H9 (cell line): ENCODE data around the gene SPTBN2. TPM values are rescaled to one million over a fixed set of nuclear protein-coding genes. Genes with fewer than 3 reads are reported as not detected.

Experiments
- DNase-seq: peaks from one replicate; pipeline ENCODE4 v3.0.0-alpha.2; 2017
- H2AFZ ChIP-seq: one replicate; pipeline ENCODE4 v1.6.1; 2013; ENCODE audit warnings: mild to moderate bottlenecking, low read length, control low read depth, moderate library complexity
- H2AK5ac ChIP-seq: 2 replicates; pipeline ENCODE4 v1.6.1; 2013; ENCODE audit warnings: low read length, control low read depth, mixed read lengths; ENCODE audit not compliant: insufficient read length
- H2BK120ac ChIP-seq: one replicate; pipeline ENCODE4 v1.6.1; 2013; ENCODE audit warnings: low read depth, mild to moderate bottlenecking, low read length, control low read depth, inconsistent platforms; ENCODE audit not compliant: poor library complexity, severe bottlenecking
- H2BK12ac ChIP-seq: 2 replicates; pipeline ENCODE4 v1.6.1; 2013; ENCODE audit warnings: low read length, control low read depth, mixed read lengths, low read depth; ENCODE audit not compliant: insufficient read length
- H2BK15ac ChIP-seq: 2 replicates; pipeline ENCODE4 v1.6.1; 2013; ENCODE audit warnings: low read depth, low read length, control low read depth
- H2BK20ac ChIP-seq: one replicate; pipeline ENCODE4 v1.6.1; 2013; ENCODE audit warnings: low read depth, mild to moderate bottlenecking, low read length, control low read depth, inconsistent platforms; ENCODE audit not compliant: poor library complexity, severe bottlenecking
- H2BK5ac ChIP-seq: 2 replicates; pipeline ENCODE4 v1.6.1; 2013; ENCODE audit warnings: low read length, control low read depth, mixed read lengths; ENCODE audit not compliant: insufficient read length
- H3K14ac ChIP-seq: 2 replicates; pipeline ENCODE4 v1.6.1; 2013; ENCODE audit warnings: low read length, control low read depth; ENCODE audit not compliant: insufficient read depth
- H3K18ac ChIP-seq: 2 replicates; pipeline ENCODE4 v1.6.1; 2013; ENCODE audit warnings: low read depth, mild to moderate bottlenecking, mixed read lengths, low read length, control low read depth; ENCODE audit not compliant: insufficient read length
- H3K23ac ChIP-seq: 2 replicates; pipeline ENCODE4 v1.6.1; 2013; ENCODE audit warnings: low read length, control low read depth, mixed read lengths, low read depth; ENCODE audit not compliant: insufficient read length
- H3K23me2 ChIP-seq: 2 replicates; pipeline ENCODE4 v1.6.1; 2013; ENCODE audit warnings: low read depth, mild to moderate bottlenecking, mixed read lengths, low read length, control low read depth; ENCODE audit not compliant: insufficient read length, poor library complexity, severe bottlenecking
- H3K27ac ChIP-seq: 2 replicates; pipeline ENCODE4 v1.5.1; 2013; ENCODE audit warnings: low read length, control low read depth, mixed read lengths, low read depth; ENCODE audit not compliant: insufficient read length
- H3K27me3 ChIP-seq: 2 replicates; pipeline ENCODE4 v1.6.1; 2013; ENCODE audit warnings: low read length, control low read depth, inconsistent platforms; ENCODE audit not compliant: insufficient read depth
- H3K4ac ChIP-seq: 2 replicates; pipeline ENCODE4 v1.6.1; 2013; ENCODE audit warnings: low read depth, mild to moderate bottlenecking, control low read depth, inconsistent platforms, low read length, moderate library complexity
- H3K4me1 ChIP-seq: 2 replicates; pipeline ENCODE4 v1.6.1; 2013; ENCODE audit warnings: low read length, control low read depth, inconsistent platforms; ENCODE audit not compliant: insufficient read depth
- H3K4me2 ChIP-seq: 2 replicates; pipeline ENCODE4 v1.6.1; 2013; ENCODE audit warnings: low read length, control low read depth, mixed read lengths; ENCODE audit not compliant: insufficient read length, insufficient read depth
- H3K56ac ChIP-seq: 2 replicates; pipeline ENCODE4 v1.6.1; 2013; ENCODE audit warnings: low read depth, mild to moderate bottlenecking, mixed read lengths, low read length, control low read depth; ENCODE audit not compliant: insufficient read length
- H3K79me1 ChIP-seq: 2 replicates; pipeline ENCODE4 v1.6.1; 2013; ENCODE audit warnings: low read depth, mild to moderate bottlenecking, moderate library complexity, low read length, control low read depth, inconsistent platforms; ENCODE audit not compliant: insufficient read depth, poor library complexity, severe bottlenecking
- H3K79me2 ChIP-seq: 2 replicates; pipeline ENCODE4 v1.6.1; 2013; ENCODE audit warnings: low read length, control low read depth, inconsistent platforms; ENCODE audit not compliant: insufficient read depth
- H3K9ac ChIP-seq: 2 replicates; pipeline ENCODE4 v1.6.1; 2013; ENCODE audit warnings: low read length, control low read depth, mixed read lengths; ENCODE audit not compliant: insufficient read length; ENCODE audit errors: extremely low read depth
- H3K9me3 ChIP-seq: one replicate; pipeline ENCODE4 v1.6.1; 2013; ENCODE audit warnings: low read depth, low read length, inconsistent platforms; ENCODE audit not compliant: control insufficient read depth
- H3T11ph ChIP-seq: one replicate; pipeline ENCODE4 v1.6.1; 2013; ENCODE audit warnings: mild to moderate bottlenecking, low read length, control low read depth, inconsistent platforms
- H4K20me1 ChIP-seq: one replicate; pipeline ENCODE4 v1.6.1; 2013; ENCODE audit not compliant: control insufficient read depth, insufficient read length, insufficient read depth
- H4K5ac ChIP-seq: 2 replicates; pipeline ENCODE4 v1.6.1; 2013; ENCODE audit warnings: low read depth, mild to moderate bottlenecking, mixed read lengths, low read length, control low read depth; ENCODE audit not compliant: insufficient read length
- H4K8ac ChIP-seq: replicated peaks from 2 replicates; pipeline ENCODE4 v1.6.1; 2013; ENCODE audit warnings: low read length, control low read depth, mixed read lengths, low read depth; ENCODE audit not compliant: insufficient read length
- H4K91ac ChIP-seq: 2 replicates; pipeline ENCODE4 v1.6.1; 2013; ENCODE audit warnings: low read depth, mild to moderate bottlenecking, moderate library complexity, mixed read lengths, low read length, control low read depth; ENCODE audit not compliant: insufficient read length
- H3K27ac Mint-ChIP-seq, 3 experiments: 2 replicates in 2 of 3; 3 replicates in 1 of 3; pipeline ENCODE4 v1.8.0; 2020 to 2021; ENCODE audit warnings: mixed read lengths in 3 of 3, mild to moderate bottlenecking in 1 of 3, moderate library complexity in 1 of 3
- H3K27me3 Mint-ChIP-seq: 2 replicates; pipeline ENCODE4 v1.8.0; 2021; ENCODE audit warnings: low read depth, mild to moderate bottlenecking, moderate library complexity, mixed read lengths
- H3K36me3 Mint-ChIP-seq, 3 experiments: 2 replicates in 2 of 3; 3 replicates in 1 of 3; pipeline ENCODE4 v1.8.0; 2020 to 2021; ENCODE audit warnings: low read depth in 3 of 3, mixed read lengths in 3 of 3; ENCODE audit not compliant: insufficient read depth in 1 of 3
- H3K4me1 Mint-ChIP-seq, 2 experiments: 2 replicates each; pipeline ENCODE4 v1.8.0; 2020; ENCODE audit warnings: mixed read lengths in 2 of 2
- H3K4me3 Mint-ChIP-seq, 2 experiments: 2 replicates in 1 of 2; 3 replicates in 1 of 2; pipeline ENCODE4 v1.8.0; 2020 to 2021; ENCODE audit warnings: mild to moderate bottlenecking in 2 of 2, mixed read lengths in 2 of 2, moderate library complexity in 1 of 2
- H3K9me3 Mint-ChIP-seq, 2 experiments: 2 replicates in 1 of 2; 3 replicates in 1 of 2; pipeline ENCODE4 v1.8.0; 2020; ENCODE audit warnings: mild to moderate bottlenecking in 2 of 2, mixed read lengths in 2 of 2, moderate library complexity in 1 of 2
- WGBS: extraction: QIAGEN DNeasy Blood & Tissue Kit; methylation state at CpG from one replicate; pipeline ENCODE4 v1.1.7; 2013; ENCODE audit warnings: missing lambda C conversion rate, low lambda C conversion rate, mixed read lengths; ENCODE audit not compliant: insufficient read length; ENCODE audit errors: extremely low coverage; 5-methylcytosine and 5-hydroxymethylcytosine counted together
- total RNA-seq: library from RNA; stranded (reverse); gene quantifications from 2 replicates; pipeline ENCODE4 v1.2.1, GENCODE V29; 2021
- TF ChIP-seq, protein P1 (sequence below): fragments of 200-600 bp; sonication (generic); conservative IDR thresholded peaks from 3 replicates; pipeline ENCODE4 v1.8.0; 2021; ENCODE audit warnings: antibody characterized with exemption, mild to moderate bottlenecking

SPTBN2 gene
- total RNA-seq, 1 experiment from 2014 or later = 80.4 TPM

DNA sequence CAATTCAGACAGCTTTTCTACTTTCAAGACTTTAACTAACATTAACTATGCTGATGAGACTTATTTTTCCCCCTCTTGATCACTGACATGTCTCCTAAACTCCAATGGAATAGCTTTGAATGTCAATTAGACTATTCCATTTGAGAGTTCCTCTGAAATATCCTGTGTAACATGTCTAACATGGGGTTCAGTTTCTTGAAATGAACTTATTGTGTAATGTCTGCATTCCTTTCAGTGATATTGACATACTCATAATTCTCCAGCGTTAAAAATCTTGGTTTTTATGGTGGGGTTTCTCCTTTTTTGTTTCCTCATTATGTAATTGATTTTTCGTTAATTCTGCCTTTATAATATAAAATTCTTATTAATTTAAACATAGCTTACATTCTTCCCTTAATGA, 37.7 kb upstream of the SPTBN2 start:
- WGBS = no CpG with 5 or more reads among the region's 2 CpGs
- no peak overlapping the region for H3K23ac ChIP-seq
- no peak overlapping the region for H2BK15ac ChIP-seq

More for the DNA sequence above, 37.7 kb upstream of the SPTBN2 start:
- Histone ChIP-seq H3K14ac (no peak overlapping the region), H3K27ac (no peak overlapping the region), H4K91ac (no peak overlapping the region), H2BK20ac (no peak overlapping the region), H3T11ph (no peak overlapping the region), H2AK5ac (no peak overlapping the region), H3K9ac (no peak overlapping the region), H3K27me3 (no peaks in the 10 kb centered on the region), H2AFZ (no peak overlapping the region), H3K4me1 (no peaks in the 10 kb centered on the region), H3K23me2 (no peaks in the 10 kb centered on the region), H2BK12ac (no peak overlapping the region), H4K5ac (no peak overlapping the region), H3K18ac (no peak overlapping the region), H4K8ac (no peak overlapping the region), H3K9me3 (no peaks in the 10 kb centered on the region), H3K4me2 (no peak overlapping the region), H3K4ac (no peak overlapping the region), H3K56ac (no peak overlapping the region), H3K79me2 (no peaks in the 10 kb centered on the region), H4K20me1 (no peaks in the 10 kb centered on the region), H2BK120ac (no peak overlapping the region), H2BK5ac (no peak overlapping the region), H3K79me1 (no peaks in the 10 kb centered on the region)
- H3K9me3 Mint-ChIP-seq = no peaks in the 10 kb centered on the region
- peaks cover 0 to 2% of the 10 kb centered on the region in 2 experiments; a peak in 1 of 4 replicates for H3K4me1 Mint-ChIP-seq
- peaks cover 6 to 28% (median 27%) of the 10 kb centered on the region in 3 experiments for H3K36me3 Mint-ChIP-seq
- no peak overlapping the region for H3K27ac Mint-ChIP-seq
- H3K27me3 Mint-ChIP-seq = no peaks in the 10 kb centered on the region
- no peak overlapping the region for H3K4me3 Mint-ChIP-seq
- DNase-seq = no peak
- TF ChIP-seq, protein P1, sequence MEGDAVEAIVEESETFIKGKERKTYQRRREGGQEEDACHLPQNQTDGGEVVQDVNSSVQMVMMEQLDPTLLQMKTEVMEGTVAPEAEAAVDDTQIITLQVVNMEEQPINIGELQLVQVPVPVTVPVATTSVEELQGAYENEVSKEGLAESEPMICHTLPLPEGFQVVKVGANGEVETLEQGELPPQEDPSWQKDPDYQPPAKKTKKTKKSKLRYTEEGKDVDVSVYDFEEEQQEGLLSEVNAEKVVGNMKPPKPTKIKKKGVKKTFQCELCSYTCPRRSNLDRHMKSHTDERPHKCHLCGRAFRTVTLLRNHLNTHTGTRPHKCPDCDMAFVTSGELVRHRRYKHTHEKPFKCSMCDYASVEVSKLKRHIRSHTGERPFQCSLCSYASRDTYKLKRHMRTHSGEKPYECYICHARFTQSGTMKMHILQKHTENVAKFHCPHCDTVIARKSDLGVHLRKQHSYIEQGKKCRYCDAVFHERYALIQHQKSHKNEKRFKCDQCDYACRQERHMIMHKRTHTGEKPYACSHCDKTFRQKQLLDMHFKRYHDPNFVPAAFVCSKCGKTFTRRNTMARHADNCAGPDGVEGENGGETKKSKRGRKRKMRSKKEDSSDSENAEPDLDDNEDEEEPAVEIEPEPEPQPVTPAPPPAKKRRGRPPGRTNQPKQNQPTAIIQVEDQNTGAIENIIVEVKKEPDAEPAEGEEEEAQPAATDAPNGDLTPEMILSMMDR = no peak
